Measurements from ENCODE around the gene NFKBIA. TPM values are rescaled to one million over a fixed set of nuclear protein-coding genes. Genes with fewer than 3 reads are reported as not detected.

Gene NFKBIA
- total RNA-seq, 2 donors from 2014 or later = 366 to 378 TPM

- H3K36me3 ChIP-seq = no peaks in the 10 kb centered on the region
- H3K27me3 ChIP-seq (replicated peaks; ENCODE audit: insufficient read depth) = no peaks in the 10 kb centered on the region
- no peak for DNase-seq (ENCODE audit: low spot score)
- H3K4me3 ChIP-seq = no peak overlapping the region
- no peaks in the 10 kb centered on the region for H3K9me3 ChIP-seq
- no peak for ATAC-seq (ENCODE audit: insufficient number of reproducible peaks, low FRiP score, low read depth)
- TF ChIP-seq CTCF (IDR thresholded peaks at IDR 0.05) = no peak
- H3K4me1 ChIP-seq (ENCODE audit: control insufficient read depth in 1 of 2, low read depth in 2 of 2) = peaks cover 3 to 9% of the 10 kb centered on the region in 2 donors
- no peak overlapping the region for H3K27ac ChIP-seq
These were observed 13.8 kb downstream of the NFKBIA start for GRCh38 chr14:35390577-35391387.

GRCh38 chr14:35389315-35389667 is 15.3 kb downstream of the NFKBIA start:
- no peak for DNase-seq (ENCODE audit: low spot score)
- H3K27me3 ChIP-seq (replicated peaks; ENCODE audit: insufficient read depth) = no peaks in the 10 kb centered on the region
- no peaks in the 10 kb centered on the region for H3K36me3 ChIP-seq
- ATAC-seq (ENCODE audit: insufficient number of reproducible peaks, low FRiP score, low read depth) = no peak
- H3K9me3 ChIP-seq = no peaks in the 10 kb centered on the region
- H3K27ac ChIP-seq = no peak overlapping the region
- H3K4me3 ChIP-seq = no peak overlapping the region
- peaks cover 12 to 24% of the 10 kb centered on the region in 2 donors for H3K4me1 ChIP-seq (ENCODE audit: control insufficient read depth in 1 of 2, low read depth in 2 of 2)
- no peak for TF ChIP-seq CTCF (IDR thresholded peaks at IDR 0.05)

GRCh38 chr14:35388656-35389314 is 15.8 kb downstream of the NFKBIA start:
- DNase-seq (ENCODE audit: low spot score) (no peak), ATAC-seq (ENCODE audit: insufficient number of reproducible peaks, low FRiP score, low read depth) (no peak)
- no peak for TF ChIP-seq CTCF (IDR thresholded peaks at IDR 0.05)
- H3K36me3 ChIP-seq = no peaks in the 10 kb centered on the region
- H3K27ac ChIP-seq = no peak overlapping the region
- no peaks in the 10 kb centered on the region for H3K9me3 ChIP-seq
- H3K4me3 ChIP-seq = no peak overlapping the region
- H3K27me3 ChIP-seq (replicated peaks; ENCODE audit: insufficient read depth) = no peaks in the 10 kb centered on the region
- H3K4me1 ChIP-seq (ENCODE audit: control insufficient read depth in 1 of 2, low read depth in 2 of 2) = peaks cover 12 to 29% of the 10 kb centered on the region in 2 donors

- ATAC-seq (ENCODE audit: insufficient number of reproducible peaks, low FRiP score, low read depth) (no peak), DNase-seq (ENCODE audit: low spot score) (no peak)
- H3K4me3 ChIP-seq = no peak overlapping the region
- peaks cover 12 to 31% of the 10 kb centered on the region in 2 donors for H3K4me1 ChIP-seq (ENCODE audit: control insufficient read depth in 1 of 2, low read depth in 2 of 2)
- no peak for TF ChIP-seq CTCF (IDR thresholded peaks at IDR 0.05)
- no peaks in the 10 kb centered on the region for H3K36me3 ChIP-seq
- H3K27ac ChIP-seq = no peak overlapping the region
- no peaks in the 10 kb centered on the region for H3K9me3 ChIP-seq
- H3K27me3 ChIP-seq (replicated peaks; ENCODE audit: insufficient read depth) = no peaks in the 10 kb centered on the region
These were observed 16.6 kb downstream of the NFKBIA start for GRCh38 chr14:35387713-35388579.

GRCh38 chr14:35387219-35387618 is 17.3 kb downstream of the NFKBIA start:
- DNase-seq (ENCODE audit: low spot score) = no peak
- Histone ChIP-seq H3K27ac (no peak overlapping the region), H3K4me3 (no peak overlapping the region), H3K4me1 (ENCODE audit: control insufficient read depth in 1 of 2, low read depth in 2 of 2) (peaks cover 12 to 31% of the 10 kb centered on the region in 2 donors), H3K9me3 (no peaks in the 10 kb centered on the region), H3K36me3 (no peaks in the 10 kb centered on the region), H3K27me3 (replicated peaks; ENCODE audit: insufficient read depth) (no peaks in the 10 kb centered on the region)
- no peak for ATAC-seq (ENCODE audit: insufficient number of reproducible peaks, low FRiP score, low read depth)
- no peak for TF ChIP-seq CTCF (IDR thresholded peaks at IDR 0.05)
